ENCODE data around the gene TPI1.

Gene TPI1

GRCh38 chr12:6866163-6866919 is 990 bp upstream of the TPI1 start:
- no peak for TF ChIP-seq FOXP2 (optimal IDR thresholded peaks at IDR 0.05; ENCODE audit: borderline replicate concordance, extremely low read depth, extremely low read length, insufficient read depth)
- TF ChIP-seq REST (IDR thresholded peaks at IDR 0.05; ENCODE audit: insufficient read depth in 1 of 2, low read depth in 2 of 2, low read length in 2 of 2), result no peak
- TF ChIP-seq POLR2AphosphoS5 (IDR thresholded peaks at IDR 0.05; ENCODE audit: low read depth, low read length), result no peak
- TF ChIP-seq SIN3A (IDR thresholded peaks at IDR 0.05; ENCODE audit: borderline replicate concordance, insufficient read depth, low read length), result no peak
- TF ChIP-seq TAF1 (IDR thresholded peaks at IDR 0.05; ENCODE audit: borderline replicate concordance, insufficient read depth, low read length), result no peak

GRCh38 chr12:6866920-6867412 is 365 bp upstream of the TPI1 start:
- TF ChIP-seq REST (IDR thresholded peaks at IDR 0.05; ENCODE audit: insufficient read depth in 1 of 2, low read depth in 2 of 2, low read length in 2 of 2) (no peak), SIN3A (IDR thresholded peaks at IDR 0.05; ENCODE audit: borderline replicate concordance, insufficient read depth, low read length) (no peak), POLR2AphosphoS5 (IDR thresholded peaks at IDR 0.05; ENCODE audit: low read depth, low read length) (no peak), FOXP2 (optimal IDR thresholded peaks at IDR 0.05; ENCODE audit: borderline replicate concordance, extremely low read depth, extremely low read length, insufficient read depth) (no peak), TAF1 (IDR thresholded peaks at IDR 0.05; ENCODE audit: borderline replicate concordance, insufficient read depth, low read length) (no peak)

GRCh38 chr12:6868211-6869048 is 1.1 kb downstream of the TPI1 start:
- no peak for TF ChIP-seq REST (IDR thresholded peaks at IDR 0.05; ENCODE audit: insufficient read depth in 1 of 2, low read depth in 2 of 2, low read length in 2 of 2)
- no peak for TF ChIP-seq POLR2AphosphoS5 (IDR thresholded peaks at IDR 0.05; ENCODE audit: low read depth, low read length)
- no peak for TF ChIP-seq FOXP2 (optimal IDR thresholded peaks at IDR 0.05; ENCODE audit: borderline replicate concordance, extremely low read depth, extremely low read length, insufficient read depth)
- no peak for TF ChIP-seq SIN3A (IDR thresholded peaks at IDR 0.05; ENCODE audit: borderline replicate concordance, insufficient read depth, low read length)
- no peak for TF ChIP-seq TAF1 (IDR thresholded peaks at IDR 0.05; ENCODE audit: borderline replicate concordance, insufficient read depth, low read length)

GRCh38 chr12:6869049-6870021 is 2.0 kb downstream of the TPI1 start:
- TF ChIP-seq REST (IDR thresholded peaks at IDR 0.05; ENCODE audit: insufficient read depth in 1 of 2, low read depth in 2 of 2, low read length in 2 of 2), result no peak

All from PFSK-1 (cell line).